Activated T-cell treated with anti-CD3 and anti-CD28 coated beads for 24 hours (primary cell): ENCODE measurements around the gene GFY.
A peak's percentile ranks its signal among the peaks of the same experiment; 100 is the strongest.

ENCODE experiments used
- DNase-seq: peaks from one replicate; pipeline ENCODE4 v3.0.0-alpha.2; 2020; ENCODE audit warnings: low read depth

GFY gene

DNA sequence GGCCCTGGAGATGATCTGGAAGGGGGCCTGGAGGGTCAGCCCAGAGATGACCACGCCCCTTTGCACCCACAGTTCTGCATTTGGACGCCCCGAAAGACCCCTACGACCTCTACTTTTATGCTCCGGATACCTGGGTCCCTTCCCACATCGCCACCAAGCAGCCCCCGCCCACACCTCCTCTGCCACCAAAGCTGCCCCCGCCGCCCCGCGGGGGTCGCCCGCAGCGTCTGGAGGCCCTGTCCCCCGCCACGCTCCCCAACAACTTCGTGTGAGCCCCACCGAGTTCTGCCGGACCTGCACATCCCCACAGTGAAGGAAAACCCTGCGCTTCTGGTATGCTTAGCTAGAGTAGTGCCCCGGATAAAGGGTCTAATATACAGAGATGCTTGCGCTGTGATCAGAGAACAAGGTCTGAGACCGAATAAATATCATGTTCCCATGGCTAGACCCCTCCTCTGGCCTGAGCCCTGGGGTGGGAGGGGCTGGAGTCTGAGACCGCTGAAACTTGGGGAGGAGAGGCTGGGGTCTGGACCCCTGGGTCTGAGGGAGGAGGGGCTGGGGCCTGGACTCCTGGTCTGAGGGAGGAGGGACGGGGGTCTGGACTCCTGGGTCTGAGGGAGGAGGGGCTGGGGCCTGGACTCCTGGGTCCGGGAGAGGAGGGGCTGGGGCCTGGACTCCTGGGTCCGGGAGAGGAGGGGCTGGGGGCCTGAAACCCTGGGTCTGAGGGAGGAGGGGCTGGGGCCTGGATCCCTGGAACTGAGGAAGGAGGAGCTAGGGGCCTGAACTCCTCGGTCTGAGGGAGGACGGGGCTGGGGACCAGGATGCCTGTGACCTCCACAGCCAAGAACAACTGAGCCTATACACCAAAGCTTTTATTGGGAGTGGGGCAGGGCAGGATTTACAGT is 3.6 kb downstream of the GFY start:
- DNase-seq = no peak

DNA sequence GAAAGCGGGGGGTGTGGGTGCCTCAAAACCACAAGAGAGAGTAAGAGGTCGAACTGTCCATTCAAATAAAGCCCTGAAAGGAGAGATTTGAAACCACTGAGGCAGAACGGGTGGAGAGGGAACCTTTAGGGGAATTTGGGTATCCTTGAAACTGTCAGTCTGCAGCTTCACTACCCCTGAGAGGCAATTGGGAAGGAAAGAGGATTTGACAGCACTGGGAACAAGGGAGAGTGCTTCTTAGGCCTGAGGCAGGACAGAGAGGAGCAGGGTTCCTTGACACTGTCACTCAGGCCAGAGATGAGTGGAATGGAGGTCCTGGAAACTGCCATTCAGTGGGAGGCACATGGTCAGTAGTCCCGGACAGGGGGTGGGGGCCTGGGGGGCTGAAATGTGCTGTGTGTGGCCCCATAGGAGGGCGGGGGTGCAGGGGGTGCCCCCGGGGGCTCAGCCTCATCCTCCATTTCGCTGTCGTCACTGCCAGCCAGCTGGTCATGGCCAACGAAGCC is 5.0 kb downstream of the GFY start:
- DNase-seq = no peak

DNA sequence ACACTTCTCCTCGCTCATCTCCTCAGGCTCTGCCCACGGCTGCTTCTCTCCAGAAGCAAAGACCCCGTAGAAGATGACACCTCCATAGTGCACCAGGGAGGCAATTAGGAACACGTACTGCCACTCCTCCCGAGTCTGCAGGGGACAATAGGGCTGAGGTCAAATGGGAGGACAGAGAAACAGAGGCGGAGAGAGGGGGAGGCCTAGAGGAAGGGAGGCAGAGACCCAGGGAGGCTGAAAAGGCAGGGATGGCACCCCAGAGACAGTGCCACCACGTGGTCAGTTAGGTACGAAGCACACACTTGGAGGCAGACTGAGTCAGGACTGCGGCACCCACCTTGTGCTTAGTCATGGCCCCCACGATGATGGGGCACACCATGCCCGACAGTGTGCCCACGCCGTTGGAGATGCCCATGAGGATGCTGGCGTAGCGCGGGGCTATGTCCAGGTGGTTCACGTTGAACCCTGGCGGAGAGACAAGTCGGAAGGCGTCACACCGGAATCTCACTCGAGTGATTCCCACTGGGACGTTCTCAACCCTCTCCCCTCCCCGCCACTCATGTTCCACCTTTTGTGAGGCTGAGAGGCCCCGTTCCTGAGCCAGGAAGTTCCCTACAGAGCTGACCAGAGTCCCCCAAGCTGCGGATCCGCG is 5.6 kb downstream of the GFY start:
- DNase-seq = no peak

DNA sequence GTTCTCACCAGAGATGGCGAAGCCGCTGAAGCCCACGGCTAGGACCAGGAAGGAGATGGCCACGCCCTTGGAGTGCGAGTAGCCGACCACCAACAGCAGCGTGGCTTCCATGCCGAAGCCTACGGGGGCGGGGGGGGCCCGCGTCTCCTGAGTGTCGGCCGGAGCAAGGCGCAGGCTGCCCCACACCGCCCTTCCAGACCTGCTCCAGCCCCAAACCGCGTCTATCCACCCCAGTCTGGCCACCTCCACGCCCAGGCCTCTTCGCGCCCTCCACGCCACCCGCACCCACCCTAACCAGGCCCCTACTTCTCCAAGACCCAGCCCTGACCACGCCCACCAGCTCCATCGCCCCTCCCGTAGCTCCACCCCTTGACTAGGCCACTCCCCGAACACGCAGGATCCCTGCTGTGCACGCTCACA is 6.2 kb downstream of the GFY start:
- no peak for DNase-seq

DNA sequence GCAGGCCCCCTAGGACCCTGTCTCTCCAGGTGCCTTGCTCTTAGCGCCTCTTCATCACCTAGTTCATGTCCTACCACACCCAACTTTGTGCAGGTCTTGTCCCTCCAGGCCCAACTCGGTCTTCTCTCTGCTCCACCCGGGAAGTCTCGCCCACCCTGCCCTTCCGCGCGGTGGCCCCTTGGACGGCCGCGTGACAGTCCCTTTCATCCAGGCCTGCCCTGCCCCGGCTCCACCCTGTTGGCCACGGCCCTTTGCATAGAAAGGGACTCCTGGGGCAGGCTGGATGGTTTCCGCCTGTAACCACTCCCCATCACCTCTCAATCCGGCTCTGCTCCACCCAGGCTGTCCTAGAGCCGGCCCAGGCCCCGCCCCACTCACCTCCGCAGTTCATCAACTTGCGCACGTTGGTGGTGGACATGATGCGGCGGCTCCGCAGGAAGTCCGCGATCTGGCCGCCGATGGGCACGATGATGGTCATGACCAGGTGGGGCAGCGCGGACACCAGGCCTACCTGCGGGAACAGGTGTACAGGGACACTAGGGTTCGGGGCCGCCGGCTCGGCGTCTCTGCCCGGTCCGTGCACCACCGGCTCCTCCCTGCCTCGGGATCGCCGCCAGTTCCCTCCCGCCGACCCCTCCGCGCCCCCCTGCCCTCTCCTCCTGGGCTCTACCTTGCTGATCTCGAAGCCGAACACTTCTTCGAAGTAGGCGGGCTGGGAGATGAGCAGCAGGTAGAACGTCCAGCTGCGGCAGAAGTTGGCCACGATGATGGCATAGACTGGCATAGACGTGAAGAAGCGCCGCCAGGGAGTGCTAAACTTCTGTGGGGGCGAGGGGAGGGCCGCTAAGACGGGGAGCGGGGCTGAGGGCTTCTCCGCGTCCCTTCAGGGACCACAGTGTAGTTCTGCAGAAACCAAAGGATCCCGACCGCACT is 7.2 kb downstream of the GFY start:
- no peak for DNase-seq

DNA sequence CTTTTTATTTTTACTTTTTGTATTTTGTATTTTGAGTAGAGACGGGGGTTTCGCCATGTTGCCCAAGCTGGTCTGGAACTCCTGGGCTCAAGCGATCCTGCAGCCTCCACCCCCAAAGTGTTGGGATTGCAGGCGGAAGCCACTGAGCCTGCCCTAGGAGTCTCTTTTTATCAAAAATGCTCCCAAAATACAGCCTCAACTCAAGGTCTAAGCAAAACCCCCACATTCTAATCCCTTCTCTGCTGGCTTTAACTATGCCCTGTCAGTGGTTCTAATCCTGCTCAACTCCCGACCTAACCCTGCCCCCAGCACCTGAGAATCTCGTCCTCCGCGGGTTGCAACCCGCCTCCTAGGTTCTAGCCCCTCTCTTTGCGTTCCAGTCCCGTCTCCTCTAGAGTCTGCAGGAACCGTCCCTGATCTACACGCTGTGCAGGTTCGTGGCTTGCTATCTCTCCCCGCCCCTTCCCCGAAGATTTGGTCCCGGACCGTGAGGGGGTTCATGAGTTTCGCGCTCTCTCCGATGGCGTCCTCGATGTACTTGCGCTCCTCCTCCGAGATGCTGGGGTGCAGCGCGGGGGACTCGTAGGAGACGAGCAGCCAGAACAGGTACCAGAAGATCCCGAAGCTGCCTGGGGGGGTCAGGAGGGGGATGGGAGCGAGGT is 8.2 kb downstream of the GFY start:
- no peak for DNase-seq

DNA sequence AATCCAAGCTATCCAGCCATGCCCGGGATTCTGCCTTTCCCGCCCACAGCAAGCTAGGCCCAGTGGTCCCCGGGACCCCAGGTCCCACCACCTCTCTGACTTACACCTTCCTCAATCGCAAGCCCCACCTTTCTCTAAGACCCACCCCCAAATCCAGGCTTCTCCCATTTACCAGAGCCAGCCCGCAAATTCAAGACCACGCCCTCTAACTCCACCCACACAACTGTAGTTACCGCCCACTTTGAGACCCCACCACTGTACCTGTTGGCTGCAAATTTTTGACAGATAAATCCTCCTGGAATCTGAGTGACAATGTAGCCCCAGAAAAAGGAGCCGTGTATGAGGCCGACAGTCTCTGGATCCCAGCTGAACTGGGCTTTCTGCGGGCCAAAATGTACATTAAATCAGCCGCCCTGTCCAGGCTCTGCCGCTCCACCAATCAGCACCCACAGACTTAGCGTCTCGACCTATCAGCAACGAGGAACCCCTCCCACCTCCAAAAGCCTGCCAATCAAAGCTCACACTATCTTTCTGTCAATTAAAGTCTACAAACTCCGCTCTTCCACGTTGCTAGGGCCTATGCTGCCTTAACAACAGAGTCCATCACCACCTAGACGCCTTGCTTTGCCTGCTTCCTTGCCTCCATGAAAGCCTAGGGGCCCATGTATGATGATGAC is 9.9 kb downstream of the GFY start:
- no peak for DNase-seq

DNA sequence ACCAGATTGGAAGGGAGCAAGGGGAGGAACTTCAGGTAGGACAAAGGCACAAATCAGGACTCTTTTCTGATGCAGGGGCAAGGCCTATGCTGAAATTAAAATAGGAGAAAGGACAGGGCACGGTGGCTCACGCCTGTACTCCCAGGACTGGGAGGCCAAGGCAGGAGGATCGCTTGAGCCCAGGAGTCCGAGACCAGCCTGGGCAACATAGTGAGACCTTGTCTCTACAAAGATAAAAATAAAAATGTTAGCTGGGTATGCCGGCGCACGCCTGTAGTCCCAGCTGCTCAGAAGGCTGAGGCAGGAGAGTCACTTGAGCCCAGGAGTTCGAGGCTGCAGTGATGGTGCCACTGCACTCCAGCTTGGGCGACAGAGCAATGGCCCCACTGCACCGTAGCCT is 10.5 kb downstream of the GFY start:
- DNase-seq = no peak

DNA sequence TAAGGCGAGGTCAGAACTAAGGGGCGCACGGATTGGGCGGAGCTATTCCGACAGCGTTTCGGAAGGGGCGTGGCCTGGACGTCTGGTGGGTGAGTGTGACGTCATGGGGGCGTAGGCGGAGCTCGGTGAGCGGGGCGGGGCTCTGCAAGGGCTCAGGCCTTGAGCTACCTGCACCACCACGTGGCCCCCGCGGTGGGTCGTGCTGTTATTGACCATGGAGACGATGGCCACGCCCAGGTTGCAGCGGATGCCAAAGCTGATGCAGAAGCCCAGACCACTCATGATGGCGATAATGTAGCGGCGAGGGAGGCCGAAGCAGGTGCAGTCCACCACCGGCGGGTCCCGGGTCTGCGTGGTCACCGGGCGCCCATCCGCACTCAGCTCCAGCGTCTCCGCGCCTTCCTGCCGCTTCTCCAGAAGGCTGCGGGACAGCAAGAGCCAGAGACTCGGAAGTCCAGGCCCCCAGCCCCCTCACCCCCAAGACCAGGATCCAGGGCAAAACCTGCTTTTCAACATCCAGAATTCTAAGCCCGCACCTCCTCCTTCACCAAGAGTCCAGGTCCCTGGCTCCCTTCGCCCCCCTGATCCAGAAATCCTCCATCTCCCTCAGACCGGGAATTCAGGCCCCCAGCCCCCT is 11.3 kb downstream of the GFY start:
- DNase-seq = no peak

DNA sequence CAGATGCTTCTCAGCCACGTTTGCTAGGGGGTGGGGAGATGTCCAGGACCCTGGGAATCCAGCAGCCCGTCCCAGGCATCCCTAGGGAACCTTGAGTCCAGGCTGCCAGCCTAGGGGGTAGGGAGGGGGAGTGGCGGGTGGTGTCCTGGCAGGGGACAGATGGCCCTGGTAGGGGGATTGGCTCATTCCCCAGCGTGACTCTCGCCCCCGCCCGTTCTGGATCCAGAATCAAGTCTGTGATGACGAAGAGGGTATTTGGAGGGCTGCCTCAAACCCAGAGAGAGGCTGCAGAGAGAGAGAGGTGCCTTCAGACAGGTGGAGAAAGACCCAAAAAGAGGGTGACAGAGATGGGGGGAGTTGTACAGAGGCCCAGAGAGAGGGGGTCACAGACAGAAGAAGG is 12.0 kb downstream of the GFY start:
- no peak for DNase-seq

DNA sequence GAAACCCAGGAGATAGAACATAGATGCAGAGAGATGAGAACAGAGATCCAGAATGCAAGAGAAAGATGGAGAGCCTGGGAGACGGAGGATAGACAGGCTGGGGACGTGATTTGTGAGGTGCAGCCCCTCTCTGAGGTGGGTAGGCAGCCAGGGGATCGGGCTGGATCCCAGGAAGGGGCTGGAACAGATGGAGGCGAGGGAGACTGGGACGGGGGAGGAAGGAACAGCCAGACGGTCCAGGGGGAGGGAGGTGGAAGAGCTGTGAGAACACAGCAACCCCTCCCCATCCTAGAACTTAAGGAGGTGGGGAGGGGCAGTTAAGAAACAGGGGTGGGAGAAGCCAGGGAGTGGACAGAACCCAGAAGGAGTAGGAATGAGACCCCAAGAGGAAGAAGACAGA is 13.1 kb downstream of the GFY start:
- DNase-seq = no peak

DNA sequence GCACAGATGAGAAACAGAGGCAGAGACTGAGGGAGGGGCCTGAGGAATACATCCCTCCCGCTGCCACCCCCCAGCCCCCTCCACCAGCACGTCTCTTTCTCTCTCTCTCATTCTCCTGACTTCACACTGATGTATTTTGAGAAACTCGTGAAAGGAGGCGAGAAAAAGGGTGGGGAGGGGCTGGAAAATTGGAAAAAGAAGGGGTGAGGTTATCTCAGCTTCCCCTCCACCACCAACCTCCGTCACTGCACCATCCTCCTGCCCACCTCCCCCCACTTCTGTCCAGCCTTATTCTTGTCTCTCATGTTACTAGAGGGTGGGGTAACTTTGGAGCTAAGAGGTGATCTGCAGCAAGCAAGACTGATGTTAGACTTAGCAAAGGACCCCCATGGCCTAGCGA is 14.6 kb downstream of the GFY start:
- no peak for DNase-seq

DNA sequence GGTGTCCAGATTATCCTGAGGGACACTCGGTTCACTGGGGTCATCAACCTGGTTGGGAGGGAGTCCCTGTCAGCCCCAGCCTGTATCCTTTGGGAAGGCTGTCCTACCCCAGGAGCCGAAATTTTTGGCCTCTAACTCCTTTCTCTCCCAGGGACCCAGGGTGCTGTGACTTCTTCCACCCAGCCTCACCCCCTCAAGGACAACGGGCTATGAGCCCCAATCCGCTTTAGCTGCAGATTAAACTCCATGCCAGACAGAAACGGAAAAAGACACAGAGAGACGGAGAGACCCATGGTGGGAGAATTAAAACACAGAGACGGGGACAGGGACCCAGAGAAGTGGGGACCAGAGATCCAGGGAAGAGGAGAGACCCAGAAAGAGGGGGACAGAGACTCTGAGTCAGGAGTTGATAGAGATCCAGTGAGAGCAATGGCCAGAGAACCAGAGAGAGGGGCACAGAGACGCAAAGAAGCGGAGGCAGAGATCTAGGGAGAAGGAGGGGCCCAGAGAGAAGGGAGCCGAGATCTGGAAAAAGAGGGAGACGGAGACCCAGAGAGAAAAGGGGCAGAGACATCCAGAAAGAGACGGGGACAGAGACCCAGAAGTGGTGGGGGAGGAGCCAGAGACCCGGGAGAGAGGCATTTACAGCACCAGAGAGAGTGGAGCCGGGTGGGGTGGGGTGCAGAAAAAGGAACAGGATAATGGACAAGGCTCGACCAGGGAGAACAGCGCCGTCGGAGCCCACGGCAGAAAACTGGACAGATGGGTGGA is 15.4 kb downstream of the GFY start:
- DNase-seq = no peak

DNA sequence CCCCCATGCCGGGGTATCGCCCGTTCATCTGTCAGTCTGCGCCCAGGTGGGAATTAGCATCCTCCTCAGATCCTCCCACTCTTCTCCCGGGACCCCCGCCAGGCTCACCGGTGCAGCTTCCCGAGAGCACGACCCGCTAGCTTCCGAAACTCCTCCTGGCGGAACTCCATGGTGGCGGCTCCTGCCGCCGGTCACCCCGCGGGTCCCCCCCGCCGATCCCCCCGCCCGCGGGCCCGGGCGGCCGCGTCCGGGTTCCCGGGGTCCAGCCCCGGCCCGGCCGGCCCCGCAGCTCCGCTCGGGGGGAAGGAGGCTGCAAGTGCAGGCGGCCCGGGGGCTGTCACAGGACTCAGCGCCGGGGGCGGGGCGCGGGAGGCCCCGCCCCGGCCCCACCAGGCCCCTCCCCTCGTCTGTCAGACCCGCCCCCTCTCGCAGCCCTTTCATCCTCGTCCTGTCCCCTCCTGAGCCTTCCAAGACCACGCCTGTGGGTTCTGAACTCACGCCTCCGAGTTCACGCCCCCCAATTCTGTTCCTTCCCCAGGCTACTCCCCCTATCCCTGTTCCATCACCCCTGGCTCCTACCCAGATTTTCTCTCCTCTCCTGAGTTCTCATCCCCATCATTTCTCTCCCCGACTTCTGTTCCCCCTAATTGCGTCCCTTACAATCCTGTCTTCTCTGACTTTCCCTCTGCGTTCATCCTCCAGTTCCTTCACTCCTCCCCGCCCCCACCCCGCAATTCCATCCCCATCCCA is 16.2 kb downstream of the GFY start, which contains the start of gene SLC17A7:
Gene SLC17A7, minus strand, starts transcription at position 318 of the 750 bp plus-strand sequence. Its CDS starts 148 bp downstream, at position 170.
- DNase-seq = no peak

DNA sequence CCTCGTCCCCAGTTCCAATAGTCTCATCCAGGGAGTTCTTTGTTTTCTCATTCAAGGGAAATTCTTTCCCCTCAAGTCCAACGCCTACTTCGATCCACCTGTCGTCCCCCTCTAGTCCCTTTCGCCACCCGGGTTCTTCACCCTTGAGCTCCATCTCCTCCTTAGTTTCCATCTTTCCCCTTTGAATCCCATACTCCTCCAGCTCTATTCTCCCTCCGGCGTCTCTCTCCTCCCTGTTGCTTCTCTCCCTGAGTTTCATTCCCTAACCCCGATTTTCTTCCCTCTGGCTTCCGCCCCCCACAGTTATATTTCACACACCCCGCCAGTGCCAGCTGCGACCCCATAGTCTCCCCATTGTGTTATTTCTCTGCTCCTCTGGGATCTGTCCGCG is 16.8 kb downstream of the GFY start:
- DNase-seq = no peak

DNA sequence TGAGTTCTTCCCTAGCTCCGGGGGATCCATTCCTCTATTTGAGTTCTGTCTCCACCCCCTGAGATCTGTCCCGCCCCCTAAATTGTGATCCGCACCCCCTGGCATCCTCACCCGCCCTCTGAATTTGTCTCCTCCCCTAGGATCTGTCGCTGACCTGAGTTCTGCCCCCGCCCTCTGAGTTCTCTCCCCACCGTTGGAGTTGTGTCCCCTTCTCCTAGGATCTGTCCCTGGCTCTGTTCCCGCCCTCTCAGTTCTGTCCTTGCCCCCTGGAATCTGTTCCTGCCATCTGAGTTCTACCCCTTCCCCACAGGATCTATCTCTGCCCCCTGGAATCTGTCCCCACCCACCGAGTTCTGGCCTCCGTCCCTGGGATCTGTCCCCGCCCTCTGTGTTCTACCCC is 17.2 kb downstream of the GFY start:
- DNase-seq = no peak

DNA sequence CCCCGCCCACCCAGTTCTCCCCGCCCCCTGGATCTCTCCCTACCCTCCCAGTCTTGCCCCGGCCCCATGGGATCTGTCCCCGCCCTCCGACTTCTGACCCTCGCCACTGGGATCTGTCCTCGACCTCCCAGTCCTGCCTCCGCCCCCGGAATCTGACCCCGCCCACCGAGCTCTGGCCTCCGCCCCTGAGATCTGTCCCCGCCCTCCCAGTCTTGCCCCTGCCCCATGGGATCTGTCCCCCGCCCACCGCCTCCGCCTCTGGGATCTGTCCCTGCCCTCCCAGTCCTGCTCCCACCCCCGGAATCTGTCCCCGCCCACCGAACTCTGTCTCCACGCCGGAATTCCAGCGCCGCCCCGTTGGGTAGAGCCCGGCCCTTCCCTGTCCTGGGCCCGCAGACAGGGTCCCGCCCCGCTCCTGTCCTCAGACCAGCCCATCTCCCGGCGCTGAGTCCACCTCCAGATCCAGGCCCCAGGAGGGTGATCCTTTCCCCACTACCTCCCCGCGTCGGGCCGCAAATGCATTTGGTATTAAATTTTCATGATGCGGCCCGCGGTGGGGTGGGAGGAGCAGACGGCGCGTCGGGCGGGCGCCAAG is 17.7 kb downstream of the GFY start:
- no peak for DNase-seq

DNA sequence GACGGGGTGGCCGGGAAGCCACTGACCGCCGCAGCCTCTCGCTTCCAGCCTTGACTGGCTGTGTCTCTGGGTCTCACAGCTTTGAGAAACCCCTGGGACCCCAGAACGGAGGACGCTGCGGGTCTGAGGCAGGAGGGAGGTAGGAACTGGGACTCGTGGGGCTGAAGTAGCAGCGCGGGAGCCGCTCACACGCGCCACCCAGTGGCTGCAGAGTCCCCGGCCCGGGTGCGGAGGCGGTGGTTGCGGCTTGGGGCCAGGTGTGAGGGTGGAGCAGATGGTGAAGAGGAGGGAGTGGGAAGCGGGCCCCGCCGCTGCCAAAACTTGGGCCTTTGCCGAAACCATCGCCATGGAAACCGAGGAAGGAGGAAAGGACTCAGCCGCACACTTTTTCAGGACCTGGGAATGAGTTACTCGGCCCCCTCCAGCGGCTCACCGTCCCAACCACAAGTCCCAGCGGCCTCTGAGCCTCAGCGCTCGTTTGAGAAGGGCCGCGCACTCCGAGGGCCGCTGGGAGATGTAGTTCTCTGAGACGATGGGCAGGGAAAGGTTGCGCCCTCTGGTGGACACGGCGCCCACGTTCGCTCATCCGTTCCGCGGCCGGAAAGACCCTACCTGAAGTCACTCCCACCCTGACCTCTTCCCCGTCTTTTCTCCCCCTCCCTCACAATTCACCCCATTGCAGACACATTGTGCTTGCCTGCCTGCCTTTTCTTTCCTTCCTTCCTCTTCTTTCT is 18.3 kb downstream of the GFY start:
- DNase-seq = peak; percentile 88
